ENCODE results near the gene PSMC5. TPM values are rescaled to one million over a fixed set of nuclear protein-coding genes. Genes with fewer than 3 reads are reported as not detected.
A peak's percentile ranks its signal among the peaks of the same experiment; 100 is the strongest.

The PSMC5 gene
- total and polyA plus RNA-seq, 9 of the 15 experiments (the other 6 are each of a cell fraction or from before 2014, with no cell fraction given), result 89.2 to 393 (median 161) TPM

GRCh38 chr17:63821804-63822203 lies 5.4 kb upstream of the PSMC5 start:
- WGBS (ENCODE audit: insufficient coverage, low coverage, missing lambda C conversion rate), result 78% methylated on average over 6 of the region's 6 CpGs
- BruUV-seq (replicated peaks), result no TSS peak
- Histone ChIP-seq H3K9me1 (ENCODE audit: control insufficient read depth, insufficient read depth, low read length) (no peaks in the 10 kb centered on the region), H3K9ac (ENCODE audit: insufficient read depth in 1 of 2, low read depth in 2 of 2, low read length in 2 of 2) (no peak overlapping the region), H3K4me2 (ENCODE audit: insufficient read depth, low read length) (no peak overlapping the region), H3K79me2 (ENCODE audit: control insufficient read depth, insufficient read depth, low read length) (peaks cover 18% of the 10 kb centered on the region), H3K27me3 (ENCODE audit: control insufficient read depth in 2 of 2, insufficient read depth in 2 of 2, low read length in 2 of 2) (no peaks in the 10 kb centered on the region), H4K20me1 (replicated peaks; ENCODE audit: control insufficient read depth, insufficient read depth, low read length) (peaks cover 6% of the 10 kb centered on the region; the same call in 1 of the 2 replicates), H3K4me3 (no peak overlapping the region), H3K36me3 (ENCODE audit: control insufficient read depth, insufficient read depth, low read length) (peaks cover 92% of the 10 kb centered on the region), H3K27ac (ENCODE audit: extremely low read depth, low read depth, low read length) (no peak overlapping the region), H3K9me3 (replicated peaks; ENCODE audit: control insufficient read depth, insufficient read depth, low read depth, low read length) (no peaks in the 10 kb centered on the region), H2AFZ (ENCODE audit: low read depth, low read length) (no peak overlapping the region), H3K4me1 (replicated peaks in 1 of 2; ENCODE audit: control insufficient read depth in 2 of 2, insufficient read depth in 2 of 2, low read length in 2 of 2) (peaks cover 0 to 5% of the 10 kb centered on the region in 2 experiments; a peak in 3 of 5 replicates)
- 0 out of 2 replicates have a peak, but pooled peaks have one; percentile 5 for TF ChIP-seq MYNN (IDR thresholded peaks at IDR 0.05)
- no peak for TF ChIP-seq MYNN (CRISPR knock-in tag; IDR thresholded peaks at IDR 0.05)
- peak; percentile 0 for TF ChIP-seq E2F8 (IDR thresholded peaks at IDR 0.05; ENCODE audit: low read depth, partially characterized antibody)
- no peak for TF ChIP-seq RUNX1 (IDR thresholded peaks at IDR 0.05; ENCODE audit: low read depth)
- DNase-seq (ENCODE audit: extremely low read depth in 1 of 4, low spot score in 3 of 4) (no peak), ATAC-seq (no peak), FAIRE-seq (no peak)
- CTCF ChIA-PET (ENCODE audit: low intra/inter-chr PET ratio), result no interaction called here
- in situ Hi-C loops (cut with MboI) (no loop called here), intact Hi-C loops (cut with micrococcal nuclease) (no loop called here)
- POLR2A ChIA-PET, result interaction anchor here (0.6 to 2.0 kb wide), 6 partner anchors 9 to 196 kb away, joined by 3 to 6 read pairs (median 4); partner anchors contain the start of genes CCDC47 and DDX42

All from K562 (cell line).